SJSA1 (cell line): ENCODE measurements around the gene UBE2J2. TPM values are rescaled to one million over a fixed set of nuclear protein-coding genes. Genes with fewer than 3 reads are reported as not detected.

ENCODE experiments used
- DNase-seq, 2 experiments: peaks; one replicate each; pipeline ENCODE4 v3.0.0-alpha.2; 2015 to 2020; ENCODE audit warnings: low spot score in 2 of 2, low read depth in 1 of 2
- H3K27ac ChIP-seq: fragments of 250-450 bp; sonication (Bioruptor Pico); 2 replicates; pipeline ENCODE4 v1.5.1; 2020; ENCODE audit warnings: mild to moderate bottlenecking, moderate library complexity
- H3K27me3 ChIP-seq: fragments of 250-450 bp; sonication (Bioruptor Pico); replicated peaks from 2 replicates; pipeline ENCODE4 v1.5.1; 2020; ENCODE audit warnings: mild to moderate bottlenecking, moderate library complexity
- H3K36me3 ChIP-seq: fragments of 250-450 bp; sonication (Bioruptor Pico); 2 replicates; pipeline ENCODE4 v1.5.1; 2020; ENCODE audit warnings: mild to moderate bottlenecking
- H3K4me1 ChIP-seq: fragments of 250-450 bp; sonication (Bioruptor Pico); replicated peaks from 2 replicates; pipeline ENCODE4 v1.6.1; 2021; ENCODE audit warnings: mild to moderate bottlenecking
- H3K4me3 ChIP-seq: fragments of 250-450 bp; sonication (Bioruptor Pico); 2 replicates; pipeline ENCODE4 v1.5.1; 2020; ENCODE audit warnings: mild to moderate bottlenecking
- H3K9me3 ChIP-seq: fragments of 250-450 bp; sonication (Bioruptor Pico); replicated peaks from 2 replicates; pipeline ENCODE4 v1.5.1; 2020; ENCODE audit warnings: mild to moderate bottlenecking
- total RNA-seq: library from RNA; depleted of rRNA; stranded (reverse); fragments of >200 nt; shearing (Covaris generic); gene quantifications from 2 replicates; pipeline ENCODE4 v1.2.3, GENCODE V29; 2014

The UBE2J2 gene
- total RNA-seq, 1 experiment from 2014 or later = 96.6 TPM

- H3K27ac ChIP-seq = peak overlapping the region; percentile 67
- H3K36me3 ChIP-seq = peaks cover 51% of the 10 kb centered on the region
- peak in 1 of 2 experiments; percentile 34 for DNase-seq
- peaks cover 54% of the 10 kb centered on the region for H3K4me1 ChIP-seq
- H3K9me3 ChIP-seq = 0 out of 2 replicates have a peak, but pooled peaks cover 5% of the 10 kb centered on the region
- H3K27me3 ChIP-seq = no peaks in the 10 kb centered on the region
- H3K4me3 ChIP-seq = peak overlapping the region; percentile 91
Observed at GRCh38 chr1:1306070-1306660, 32.5 kb upstream of the UBE2J2 start.

GRCh38 chr1:1305300-1306069, 31.8 kb upstream of the UBE2J2 start:
- peak; percentile 73 to 80 for DNase-seq
- 0 out of 2 replicates have a peak, but pooled peaks cover 5% of the 10 kb centered on the region for H3K9me3 ChIP-seq
- peaks cover 48% of the 10 kb centered on the region for H3K36me3 ChIP-seq
- peaks cover 54% of the 10 kb centered on the region for H3K4me1 ChIP-seq
- peak overlapping the region; percentile 15 for H3K4me3 ChIP-seq
- no peaks in the 10 kb centered on the region for H3K27me3 ChIP-seq
- peak overlapping the region; percentile 67 for H3K27ac ChIP-seq

GRCh38 chr1:1304331-1305299, 31.0 kb upstream of the UBE2J2 start:
- Histone ChIP-seq H3K9me3 (0 out of 2 replicates have a peak, but pooled peaks cover 5% of the 10 kb centered on the region), H3K27ac (peak overlapping the region; percentile 67), H3K4me1 (peaks cover 48% of the 10 kb centered on the region), H3K4me3 (peak overlapping the region; percentile 15), H3K27me3 (no peaks in the 10 kb centered on the region), H3K36me3 (peaks cover 47% of the 10 kb centered on the region)
- DNase-seq = peak; percentile 76 to 81

GRCh38 chr1:1303736-1304135, 30.1 kb upstream of the UBE2J2 start:
- Histone ChIP-seq H3K4me3 (no peak overlapping the region), H3K36me3 (peaks cover 47% of the 10 kb centered on the region), H3K4me1 (peaks cover 40% of the 10 kb centered on the region), H3K27me3 (no peaks in the 10 kb centered on the region), H3K9me3 (0 out of 2 replicates have a peak, but pooled peaks cover 5% of the 10 kb centered on the region), H3K27ac (no peak overlapping the region)
- no peak for DNase-seq

GRCh38 chr1:1302951-1303509, 29.4 kb upstream of the UBE2J2 start:
- H3K36me3 ChIP-seq = peaks cover 45% of the 10 kb centered on the region
- H3K27me3 ChIP-seq = no peaks in the 10 kb centered on the region
- no peak for DNase-seq
- 0 out of 2 replicates have a peak, but pooled peaks cover 5% of the 10 kb centered on the region for H3K9me3 ChIP-seq
- H3K4me3 ChIP-seq = no peak overlapping the region
- H3K27ac ChIP-seq = no peak overlapping the region
- peaks cover 36% of the 10 kb centered on the region for H3K4me1 ChIP-seq

GRCh38 chr1:1302006-1302430, 28.4 kb upstream of the UBE2J2 start:
- H3K27me3 ChIP-seq = no peaks in the 10 kb centered on the region
- peaks cover 40% of the 10 kb centered on the region for H3K36me3 ChIP-seq
- peaks cover 28% of the 10 kb centered on the region for H3K4me1 ChIP-seq
- no peak overlapping the region for H3K27ac ChIP-seq
- 0 out of 2 replicates have a peak, but pooled peaks cover under 1% of the 10 kb centered on the region for H3K9me3 ChIP-seq
- no peak for DNase-seq
- no peak overlapping the region for H3K4me3 ChIP-seq

- DNase-seq = no peak
- no peaks in the 10 kb centered on the region for H3K27me3 ChIP-seq
- no peak overlapping the region for H3K4me3 ChIP-seq
- no peak overlapping the region for H3K27ac ChIP-seq
- peaks cover 15% of the 10 kb centered on the region for H3K4me1 ChIP-seq
- H3K36me3 ChIP-seq = peaks cover 52% of the 10 kb centered on the region
- H3K9me3 ChIP-seq = no peaks in the 10 kb centered on the region
Observed at GRCh38 chr1:1300352-1300739, 26.7 kb upstream of the UBE2J2 start.

GRCh38 chr1:1299686-1300351, 26.2 kb upstream of the UBE2J2 start:
- no peak for DNase-seq

GRCh38 chr1:1298861-1299685, 25.4 kb upstream of the UBE2J2 start:
- H3K4me1 ChIP-seq = peaks cover 10% of the 10 kb centered on the region
- no peak for DNase-seq
- H3K27ac ChIP-seq = no peak overlapping the region
- H3K9me3 ChIP-seq = no peaks in the 10 kb centered on the region
- H3K27me3 ChIP-seq = no peaks in the 10 kb centered on the region
- no peak overlapping the region for H3K4me3 ChIP-seq
- peaks cover 57% of the 10 kb centered on the region for H3K36me3 ChIP-seq

More at GRCh38 chr1:1299686-1300351, 26.2 kb upstream of the UBE2J2 start:
- Histone ChIP-seq H3K27ac (no peak overlapping the region), H3K27me3 (no peaks in the 10 kb centered on the region), H3K4me3 (no peak overlapping the region), H3K9me3 (no peaks in the 10 kb centered on the region), H3K36me3 (peaks cover 56% of the 10 kb centered on the region), H3K4me1 (peaks cover 15% of the 10 kb centered on the region)

- Histone ChIP-seq H3K27ac (no peak overlapping the region), H3K4me3 (no peak overlapping the region), H3K36me3 (peaks cover 64% of the 10 kb centered on the region), H3K9me3 (no peaks in the 10 kb centered on the region), H3K27me3 (no peaks in the 10 kb centered on the region), H3K4me1 (peaks cover 10% of the 10 kb centered on the region)
- no peak for DNase-seq
Observed at GRCh38 chr1:1297802-1298424, 24.3 kb upstream of the UBE2J2 start.

GRCh38 chr1:1296070-1297061, 22.7 kb upstream of the UBE2J2 start:
- Histone ChIP-seq H3K27ac (no peak overlapping the region), H3K9me3 (no peaks in the 10 kb centered on the region), H3K4me3 (no peak overlapping the region), H3K4me1 (peaks cover 10% of the 10 kb centered on the region), H3K36me3 (peaks cover 63% of the 10 kb centered on the region), H3K27me3 (no peaks in the 10 kb centered on the region)
- no peak for DNase-seq
